CD4-positive, CD25-positive, alpha-beta regulatory T cell (primary cell): ENCODE data around the gene NAA16. TPM values are rescaled to one million over a fixed set of nuclear protein-coding genes. Genes with fewer than 3 reads are reported as not detected.
"Not testable (repeated sequence)": the region's sequence is repeated elsewhere in the genome, so short reads cannot be mapped to it uniquely, and the experiment has no call there.

Experiments
- ATAC-seq, 2 donors: fragments of 150-1000 bp; cut with Tn5 transposase; one replicate each; pipeline ENCODE4 v1.10.0; 2021; ENCODE audit warnings: low read depth in 2 of 2, moderate number of reproducible peaks in 2 of 2, moderate library complexity in 1 of 2
- DNase-seq, 3 donors: peaks; one replicate each; pipeline versions ENCODE4 v3.0.0 to v3.0.0-alpha.2; 2012 to 2022; ENCODE audit warnings: mixed read lengths in 1 of 3
- H3K27ac ChIP-seq: one replicate; pipeline ENCODE4 v1.7.0; 2013; ENCODE audit warnings: mild to moderate bottlenecking, low read length; ENCODE audit not compliant: insufficient read depth, poor library complexity, severe bottlenecking
- H3K27me3 ChIP-seq: one replicate; pipeline ENCODE4 v1.7.0; 2013; ENCODE audit warnings: low read length; ENCODE audit not compliant: control insufficient read depth, insufficient read depth
- H3K36me3 ChIP-seq: one replicate; pipeline ENCODE4 v1.7.0; 2013; ENCODE audit warnings: mild to moderate bottlenecking, low read length, moderate library complexity; ENCODE audit not compliant: control insufficient read depth, insufficient read depth
- H3K4me1 ChIP-seq: 2 replicates; pipeline ENCODE4 v1.7.0; 2013; ENCODE audit warnings: mild to moderate bottlenecking, low read length; ENCODE audit not compliant: insufficient read depth, control insufficient read depth, poor library complexity, severe bottlenecking
- H3K4me3 ChIP-seq: one replicate; pipeline ENCODE4 v1.7.0; 2013; ENCODE audit warnings: low read depth, mild to moderate bottlenecking, low read length, moderate library complexity
- H3K9me3 ChIP-seq, 2 experiments: 1 replicate in 1 of 2; 2 replicates in 1 of 2; pipeline ENCODE4 v1.7.0; 2013; ENCODE audit warnings: low read length in 2 of 2, mild to moderate bottlenecking in 1 of 2, moderate library complexity in 1 of 2; ENCODE audit not compliant: control insufficient read depth in 2 of 2
- H3K27ac Mint-ChIP-seq, 3 donors: one replicate each; pipeline ENCODE4 v1.8.0; 2020 to 2022; ENCODE audit warnings: mild to moderate bottlenecking in 3 of 3, mixed read lengths in 3 of 3, moderate library complexity in 2 of 3
- H3K27me3 Mint-ChIP-seq: one replicate; pipeline ENCODE4 v1.8.0; 2022; ENCODE audit warnings: mild to moderate bottlenecking, mixed read lengths
- H3K36me3 Mint-ChIP-seq: one replicate; pipeline ENCODE4 v1.8.0; 2020; ENCODE audit warnings: mixed read lengths
- H3K4me1 Mint-ChIP-seq, 4 donors: one replicate each; pipeline ENCODE4 v1.8.0; 2020 to 2022; ENCODE audit warnings: mixed read lengths in 4 of 4, mild to moderate bottlenecking in 1 of 4
- H3K4me3 Mint-ChIP-seq, 4 donors: one replicate each; pipeline ENCODE4 v1.8.0; 2020 to 2022; ENCODE audit warnings: mild to moderate bottlenecking in 4 of 4, mixed read lengths in 4 of 4, moderate library complexity in 3 of 4
- H3K9me3 Mint-ChIP-seq, 7 donors: one replicate each; pipeline ENCODE4 v1.8.0; 2020 to 2022; ENCODE audit warnings: mixed read lengths in 7 of 7, mild to moderate bottlenecking in 3 of 7, moderate library complexity in 2 of 7
- polyA plus RNA-seq, 4 donors: library from polyadenylated mRNA; unstranded; fragments of 300-500 nt; fragmentation: Illumina TruSeq; gene quantifications; one replicate each; pipeline ENCODE4 v1.2.3, GENCODE V29; 2021
- total RNA-seq: library from RNA; stranded (reverse); gene quantifications from one replicate; pipeline ENCODE4 v1.2.3, GENCODE V29; 2022

The NAA16 gene
- total and polyA plus RNA-seq, 5 donors from 2014 or later, result 9.4 to 65.8 (median 15.3) TPM

- Mint-ChIP-seq H3K27ac (no peak overlapping the region), H3K4me1 (peaks cover 0 to 4% (median 0%) of the 10 kb centered on the region in 4 donors), H3K9me3 (peaks cover 0 to 3% (median 0%) of the 10 kb centered on the region in 7 donors), H3K27me3 (no peaks in the 10 kb centered on the region), H3K4me3 (no peak overlapping the region), H3K36me3 (no peaks in the 10 kb centered on the region)
- Histone ChIP-seq H3K4me3 (no peak overlapping the region), H3K27ac (no peak overlapping the region), H3K36me3 (no peaks in the 10 kb centered on the region), H3K4me1 (no peaks in the 10 kb centered on the region), H3K27me3 (no peaks in the 10 kb centered on the region), H3K9me3 (no peaks in the 10 kb centered on the region)
- ATAC-seq (no peak), DNase-seq (no peak)
These were observed 105.2 kb downstream of the NAA16 start for GRCh38 chr13:41416276-41416675.

GRCh38 chr13:41418027-41418426 is 107.0 kb downstream of the NAA16 start:
- H3K9me3 ChIP-seq, result no peaks in the 10 kb centered on the region
- Mint-ChIP-seq H3K27me3 (no peaks in the 10 kb centered on the region), H3K4me3 (no peak overlapping the region), H3K36me3 (no peaks in the 10 kb centered on the region), H3K4me1 (no peaks in the 10 kb centered on the region), H3K27ac (no peak overlapping the region), H3K9me3 (peaks cover 0 to 3% (median 0%) of the 10 kb centered on the region in 7 donors)
- H3K4me1 ChIP-seq, result no peaks in the 10 kb centered on the region
- H3K27me3 ChIP-seq, result no peaks in the 10 kb centered on the region
- H3K4me3 ChIP-seq, result no peak overlapping the region
- H3K27ac ChIP-seq, result no peak overlapping the region
- ATAC-seq (no peak), DNase-seq (no peak)
- H3K36me3 ChIP-seq, result no peaks in the 10 kb centered on the region

GRCh38 chr13:41418731-41419130 is 107.7 kb downstream of the NAA16 start:
- Histone ChIP-seq H3K36me3 (no peaks in the 10 kb centered on the region), H3K4me1 (no peaks in the 10 kb centered on the region), H3K9me3 (no peaks in the 10 kb centered on the region), H3K4me3 (no peak overlapping the region), H3K27ac (no peak overlapping the region), H3K27me3 (no peaks in the 10 kb centered on the region)
- H3K27ac Mint-ChIP-seq, result no peak overlapping the region
- no peak for DNase-seq
- H3K9me3 Mint-ChIP-seq, result peaks cover 0 to 3% (median 0%) of the 10 kb centered on the region in 7 donors
- H3K27me3 Mint-ChIP-seq, result no peaks in the 10 kb centered on the region
- H3K4me1 Mint-ChIP-seq, result no peaks in the 10 kb centered on the region
- no peak for ATAC-seq
- no peak overlapping the region for H3K4me3 Mint-ChIP-seq
- H3K36me3 Mint-ChIP-seq, result no peaks in the 10 kb centered on the region

GRCh38 chr13:41419206-41419605 is 108.1 kb downstream of the NAA16 start:
- DNase-seq, result no peak
- H3K27me3 ChIP-seq, result no peaks in the 10 kb centered on the region
- no peaks in the 10 kb centered on the region for H3K36me3 Mint-ChIP-seq

GRCh38 chr13:41420146-41420545 is 109.1 kb downstream of the NAA16 start:
- Mint-ChIP-seq H3K4me3 (no peak overlapping the region), H3K27me3 (no peaks in the 10 kb centered on the region), H3K36me3 (no peaks in the 10 kb centered on the region), H3K27ac (no peak overlapping the region), H3K9me3 (peaks cover 0 to 3% (median 0%) of the 10 kb centered on the region in 7 donors), H3K4me1 (no peaks in the 10 kb centered on the region)
- H3K27me3 ChIP-seq, result no peaks in the 10 kb centered on the region
- H3K4me3 ChIP-seq, result no peak overlapping the region
- H3K9me3 ChIP-seq, result no peaks in the 10 kb centered on the region
- no peaks in the 10 kb centered on the region for H3K36me3 ChIP-seq
- H3K27ac ChIP-seq, result no peak overlapping the region
- no peaks in the 10 kb centered on the region for H3K4me1 ChIP-seq
- no peak for DNase-seq
- ATAC-seq, result no peak

More at GRCh38 chr13:41419206-41419605, 108.1 kb downstream of the NAA16 start:
- Histone ChIP-seq H3K27ac (no peak overlapping the region), H3K4me1 (no peaks in the 10 kb centered on the region), H3K9me3 (no peaks in the 10 kb centered on the region), H3K36me3 (no peaks in the 10 kb centered on the region), H3K4me3 (no peak overlapping the region)
- ATAC-seq, result no peak
- Mint-ChIP-seq H3K4me3 (no peak overlapping the region), H3K27me3 (no peaks in the 10 kb centered on the region), H3K27ac (no peak overlapping the region), H3K9me3 (peaks cover 0 to 3% (median 0%) of the 10 kb centered on the region in 7 donors), H3K4me1 (no peaks in the 10 kb centered on the region)

GRCh38 chr13:41421330-41421729 is 110.3 kb downstream of the NAA16 start:
- not testable (repeated sequence) for H3K27ac Mint-ChIP-seq, H3K4me1 Mint-ChIP-seq, H3K9me3 Mint-ChIP-seq, ATAC-seq, H3K36me3 Mint-ChIP-seq, H3K36me3 ChIP-seq, H3K4me3 Mint-ChIP-seq, DNase-seq, H3K27me3 ChIP-seq, H3K4me1 ChIP-seq, H3K27me3 Mint-ChIP-seq, H3K9me3 ChIP-seq, H3K27ac ChIP-seq, H3K4me3 ChIP-seq

GRCh38 chr13:41421983-41422382 is 110.9 kb downstream of the NAA16 start:
- not testable (repeated sequence) for H3K9me3 ChIP-seq, H3K27ac Mint-ChIP-seq, H3K4me3 ChIP-seq, H3K9me3 Mint-ChIP-seq, H3K4me1 ChIP-seq, H3K36me3 Mint-ChIP-seq, H3K27me3 ChIP-seq, H3K4me1 Mint-ChIP-seq, H3K27ac ChIP-seq, H3K36me3 ChIP-seq, ATAC-seq, H3K27me3 Mint-ChIP-seq, DNase-seq, H3K4me3 Mint-ChIP-seq

- not testable (repeated sequence) for H3K4me3 Mint-ChIP-seq, H3K36me3 Mint-ChIP-seq, H3K9me3 Mint-ChIP-seq, H3K27me3 ChIP-seq, H3K4me3 ChIP-seq, H3K36me3 ChIP-seq, H3K4me1 Mint-ChIP-seq, H3K9me3 ChIP-seq, H3K27ac ChIP-seq, H3K27ac Mint-ChIP-seq, DNase-seq, ATAC-seq, H3K27me3 Mint-ChIP-seq, H3K4me1 ChIP-seq
These were observed 112.2 kb downstream of the NAA16 start for GRCh38 chr13:41423259-41423658.
